CD4-positive, alpha-beta T cell (primary cell): ENCODE results near the gene PKIB. TPM values are rescaled to one million over a fixed set of nuclear protein-coding genes. Genes with fewer than 3 reads are reported as not detected.

Experiments
- ATAC-seq: fragments of 200-7000 bp; cut with Tn5 transposase; one replicate; pipeline ENCODE4 v1.10.0; 2022; ENCODE audit warnings: mild to moderate bottlenecking; ENCODE audit not compliant: poor library complexity
- CTCF ChIA-PET: fragments of 350-600 bp; sonication (Branson Sonifier 250); formaldehyde crosslinking; loops from one replicate; lab custom pipeline; 2021; ENCODE audit warnings: antibody characterized with exemption, inconsistent platforms; lab: Charles Lee
- POLR2A ChIA-PET: fragments of 350-600 bp; sonication (Branson Sonifier 250); formaldehyde crosslinking; loops from one replicate; lab custom pipeline; 2021; ENCODE audit warnings: antibody characterized with exemption, inconsistent platforms; lab: Charles Lee
- DNase-seq, 14 experiments: peaks; one replicate each; pipeline ENCODE4 v3.0.0-alpha.2; 2013 to 2020; ENCODE audit warnings: mixed read lengths in 2 of 14
- H3K27ac ChIP-seq, 2 donors: one replicate each; pipeline versions ENCODE4 v1.5.1 to v1.7.0; 2013; ENCODE audit warnings: low read length in 2 of 2, low read depth in 1 of 2, mild to moderate bottlenecking in 1 of 2
- H3K27me3 ChIP-seq, 2 experiments: 1 replicate in 1 of 2; 2 replicates in 1 of 2; pipeline versions ENCODE4 v1.6.1 to v1.7.0; 2013; ENCODE audit warnings: low read length in 2 of 2, control low read depth in 1 of 2, mild to moderate bottlenecking in 1 of 2, moderate library complexity in 1 of 2; ENCODE audit not compliant: insufficient read depth in 2 of 2, control insufficient read depth in 1 of 2
- H3K36me3 ChIP-seq: one replicate; pipeline ENCODE4 v1.6.1; 2013; ENCODE audit warnings: low read length, control low read depth; ENCODE audit not compliant: insufficient read depth
- H3K4me1 ChIP-seq: one replicate; pipeline ENCODE4 v1.6.1; 2013; ENCODE audit warnings: low read length, control low read depth; ENCODE audit not compliant: insufficient read depth
- H3K4me3 ChIP-seq: one replicate; pipeline ENCODE4 v1.5.1; 2013; ENCODE audit warnings: mild to moderate bottlenecking, low read length, moderate library complexity
- H3K9me3 ChIP-seq, 2 experiments: 1 replicate in 1 of 2; 2 replicates in 1 of 2; pipeline versions ENCODE4 v1.6.1 to v1.7.0; 2013; ENCODE audit warnings: low read length in 2 of 2, mild to moderate bottlenecking in 2 of 2, control low read depth in 1 of 2, moderate library complexity in 1 of 2; ENCODE audit not compliant: control insufficient read depth in 1 of 2, insufficient read depth in 1 of 2
- H3K27ac Mint-ChIP-seq: one replicate; pipeline ENCODE4 v1.8.0; 2020; ENCODE audit warnings: mixed read lengths
- H3K27me3 Mint-ChIP-seq: one replicate; pipeline ENCODE4 v1.8.0; 2021; ENCODE audit warnings: mixed read lengths
- H3K36me3 Mint-ChIP-seq: one replicate; pipeline ENCODE4 v1.8.0; 2021; ENCODE audit warnings: low read depth, mixed read lengths
- H3K4me1 Mint-ChIP-seq: one replicate; pipeline ENCODE4 v1.8.0; 2021; ENCODE audit warnings: low read depth, mixed read lengths
- H3K4me3 Mint-ChIP-seq: one replicate; pipeline ENCODE4 v1.8.0; 2020; ENCODE audit warnings: mild to moderate bottlenecking, mixed read lengths
- H3K9me3 Mint-ChIP-seq: one replicate; pipeline ENCODE4 v1.8.0; 2020; ENCODE audit warnings: mixed read lengths
- CTCF ChIP-seq: fragments of 200-600 bp; IDR thresholded peaks from one replicate; pipeline ENCODE4 v1.8.0; 2022; ENCODE audit warnings: antibody characterized with exemption, mild to moderate bottlenecking
- intact Hi-C, 2 experiments: fragments of 100-400 bp; cut with DNase I in 1 of 2; cut with micrococcal nuclease in 1 of 2; formaldehyde crosslinking; loops; one replicate each; pipeline versions ENCODE4 v1.15.1 to v1.9.0; 2023 to 2025; cut with DNase I, micrococcal nuclease
- total RNA-seq, 174 experiments: library from RNA in 2 of 174; stranded (reverse) in 2 of 174; gene quantifications; one replicate each; pipeline ENCODE4 v1.2.3 and lab custom pipeline; 2021 to 2026

The PKIB gene
- total RNA-seq, 2 experiments from 2014 or later, result 0.47 to 1.1 TPM

GRCh38 chr6:122692807-122693580 lies 82.8 kb downstream of the PKIB start:
- intact Hi-C loops, result no loop called here
- Mint-ChIP-seq H3K4me3 (no peak overlapping the region), H3K36me3 (no peaks in the 10 kb centered on the region), H3K27me3 (no peaks in the 10 kb centered on the region), H3K27ac (no peak overlapping the region), H3K9me3 (peaks cover 2% of the 10 kb centered on the region), H3K4me1 (no peaks in the 10 kb centered on the region)
- H3K27ac ChIP-seq, result no peak overlapping the region
- H3K4me3 ChIP-seq, result no peak overlapping the region
- no peak for DNase-seq
- ChIA-PET CTCF (no interaction called here), POLR2A (no interaction called here)
- no peaks in the 10 kb centered on the region for H3K9me3 ChIP-seq
- ATAC-seq, result no peak
- H3K36me3 ChIP-seq, result no peaks in the 10 kb centered on the region
- H3K4me1 ChIP-seq, result no peaks in the 10 kb centered on the region
- TF ChIP-seq CTCF, result no peak
- peaks cover 0 to 3% of the 10 kb centered on the region in 2 experiments for H3K27me3 ChIP-seq

GRCh38 chr6:122694075-122694474 lies 83.9 kb downstream of the PKIB start:
- Mint-ChIP-seq H3K9me3 (peaks cover 2% of the 10 kb centered on the region), H3K27ac (no peak overlapping the region), H3K36me3 (no peaks in the 10 kb centered on the region), H3K27me3 (no peaks in the 10 kb centered on the region), H3K4me1 (no peaks in the 10 kb centered on the region), H3K4me3 (no peak overlapping the region)
- no peak overlapping the region for H3K4me3 ChIP-seq
- intact Hi-C loops, result no loop called here
- TF ChIP-seq CTCF, result no peak
- no peak for ATAC-seq
- no peaks in the 10 kb centered on the region for H3K4me1 ChIP-seq
- no peak overlapping the region for H3K27ac ChIP-seq
- H3K36me3 ChIP-seq, result no peaks in the 10 kb centered on the region
- H3K27me3 ChIP-seq, result peaks cover 0 to 3% of the 10 kb centered on the region in 2 experiments
- no peaks in the 10 kb centered on the region for H3K9me3 ChIP-seq
- no peak for DNase-seq
- ChIA-PET CTCF (no interaction called here), POLR2A (no interaction called here)

GRCh38 chr6:122694602-122695001 lies 84.4 kb downstream of the PKIB start:
- Histone ChIP-seq H3K4me1 (no peaks in the 10 kb centered on the region), H3K27ac (no peak overlapping the region), H3K36me3 (no peaks in the 10 kb centered on the region), H3K4me3 (no peak overlapping the region), H3K27me3 (peaks cover 0 to 3% of the 10 kb centered on the region in 2 experiments), H3K9me3 (no peaks in the 10 kb centered on the region)
- Mint-ChIP-seq H3K9me3 (peaks cover 2% of the 10 kb centered on the region), H3K4me3 (no peak overlapping the region), H3K36me3 (no peaks in the 10 kb centered on the region), H3K4me1 (no peaks in the 10 kb centered on the region), H3K27ac (no peak overlapping the region), H3K27me3 (no peaks in the 10 kb centered on the region)
- DNase-seq, result no peak
- intact Hi-C loops, result no loop called here
- no peak for TF ChIP-seq CTCF
- ChIA-PET CTCF (no interaction called here), POLR2A (no interaction called here)
- no peak for ATAC-seq
